Right lobe of liver (tissue), 4 donors: ENCODE measurements around the gene BCL2L1.

Experiments used
- POLR2A ChIP-seq: fragments of 450-650 bp; IDR thresholded peaks from one replicate; pipeline ENCODE4 v1.6.1; 2017; ENCODE audit warnings: antibody characterized with exemption, mild to moderate bottlenecking
- TF ChIP-seq, protein P1 (sequence below), 4 donors: fragments of 200-600 bp in 3 of 4; fragments of 450-650 bp in 1 of 4; IDR thresholded peaks; one replicate each; pipeline versions ENCODE4 v1.5.1 to v1.8.0; 2016 to 2022; ENCODE audit warnings: antibody characterized with exemption in 4 of 4, mild to moderate bottlenecking in 2 of 4
- donor health status: DM: no; HTN: no; CAD: no.
- donor health status: DM: no; HTN: no; CAD: no.
- donor health status: DM: no; HTN: yes; CAD: no.

DNA sequence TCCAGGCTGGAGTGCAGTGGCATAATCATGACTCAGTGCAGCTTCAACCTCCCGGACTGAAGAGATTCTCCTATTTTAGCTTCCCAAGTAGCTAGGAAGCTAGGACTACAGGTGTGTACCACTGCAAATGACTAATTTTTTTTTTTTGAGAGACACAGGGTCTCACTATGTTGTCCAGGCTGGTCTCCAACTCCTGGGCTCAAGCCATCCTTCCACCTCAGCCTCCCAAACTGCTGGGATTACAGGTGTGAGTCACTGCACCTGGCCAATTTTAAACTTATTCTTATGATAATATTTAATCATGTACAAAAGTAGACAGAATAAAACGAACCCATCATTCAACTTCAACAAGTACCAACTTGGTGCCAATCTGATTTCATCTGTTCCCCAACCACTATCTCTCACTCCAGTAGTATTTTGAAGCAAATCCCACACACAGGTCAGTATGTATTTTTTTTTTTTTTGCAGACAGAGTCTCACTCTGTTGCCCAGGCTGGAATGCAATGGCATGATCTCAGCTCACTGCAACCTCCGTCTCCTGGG lies 32.5 kb downstream of the BCL2L1 start:
- TF ChIP-seq, protein P1, sequence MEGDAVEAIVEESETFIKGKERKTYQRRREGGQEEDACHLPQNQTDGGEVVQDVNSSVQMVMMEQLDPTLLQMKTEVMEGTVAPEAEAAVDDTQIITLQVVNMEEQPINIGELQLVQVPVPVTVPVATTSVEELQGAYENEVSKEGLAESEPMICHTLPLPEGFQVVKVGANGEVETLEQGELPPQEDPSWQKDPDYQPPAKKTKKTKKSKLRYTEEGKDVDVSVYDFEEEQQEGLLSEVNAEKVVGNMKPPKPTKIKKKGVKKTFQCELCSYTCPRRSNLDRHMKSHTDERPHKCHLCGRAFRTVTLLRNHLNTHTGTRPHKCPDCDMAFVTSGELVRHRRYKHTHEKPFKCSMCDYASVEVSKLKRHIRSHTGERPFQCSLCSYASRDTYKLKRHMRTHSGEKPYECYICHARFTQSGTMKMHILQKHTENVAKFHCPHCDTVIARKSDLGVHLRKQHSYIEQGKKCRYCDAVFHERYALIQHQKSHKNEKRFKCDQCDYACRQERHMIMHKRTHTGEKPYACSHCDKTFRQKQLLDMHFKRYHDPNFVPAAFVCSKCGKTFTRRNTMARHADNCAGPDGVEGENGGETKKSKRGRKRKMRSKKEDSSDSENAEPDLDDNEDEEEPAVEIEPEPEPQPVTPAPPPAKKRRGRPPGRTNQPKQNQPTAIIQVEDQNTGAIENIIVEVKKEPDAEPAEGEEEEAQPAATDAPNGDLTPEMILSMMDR (IDR thresholded peaks at IDR 0.05), result no peak
- TF ChIP-seq POLR2A, result no peak
